IMR-90 (cell line): Measurements from ENCODE around the gene MYO9A. TPM values are rescaled to one million over a fixed set of nuclear protein-coding genes. Genes with fewer than 3 reads are reported as not detected.

Experiments used
- ATAC-seq: fragments of 200-7000 bp; cut with Tn5 transposase; 2 replicates; pipeline ENCODE4 v1.9.1; 2020; ENCODE audit warnings: low read depth, mild to moderate bottlenecking, moderate library complexity
- BruUV-seq: library from RNA; stranded (reverse); fragments of 400-500 nt; replicated peaks from 2 replicates; lab custom pipeline; 2021; lab: Mats Ljungman, UMichigan
- CTCF ChIA-PET: fragments of 300-600 bp; formaldehyde crosslinking; extraction: SDS; loops from one replicate; lab custom pipeline; 2021; ENCODE audit warnings: antibody characterized with exemption; lab: Yijun Ruan, JAX
- POLR2A ChIA-PET: fragments of 300-600 bp; sonication (Branson Sonifier 250); formaldehyde crosslinking; loops from one replicate; lab custom pipeline; 2022; ENCODE audit warnings: antibody characterized with exemption; ENCODE audit not compliant: unreplicated experiment; lab: Charles Lee
- DNase-seq: peaks from one replicate; pipeline ENCODE4 v3.0.0; 2013
- H2AFZ ChIP-seq: replicated peaks from 2 replicates; pipeline ENCODE3; 2013; ENCODE audit warnings: low read length, mild to moderate bottlenecking; ENCODE audit not compliant: poor library complexity
- H2AK5ac ChIP-seq: 2 replicates; pipeline ENCODE4 v1.6.1; 2013; ENCODE audit warnings: low read depth, low read length, inconsistent platforms
- H2AK9ac ChIP-seq: replicated peaks from 2 replicates; pipeline ENCODE3; 2013; ENCODE audit warnings: mild to moderate bottlenecking, low read depth, low read length, moderate library complexity; ENCODE audit not compliant: poor library complexity
- H2BK120ac ChIP-seq: 2 replicates; pipeline ENCODE4 v1.6.1; 2013; ENCODE audit warnings: low read depth, low read length, inconsistent platforms
- H2BK15ac ChIP-seq: 3 replicates; pipeline ENCODE4 v1.6.1; 2013; ENCODE audit warnings: low read depth, low read length, inconsistent platforms
- H2BK20ac ChIP-seq: 2 replicates; pipeline ENCODE4 v1.6.1; 2013; ENCODE audit warnings: low read depth, mild to moderate bottlenecking, inconsistent platforms, low read length, moderate library complexity
- H2BK5ac ChIP-seq: 2 replicates; pipeline ENCODE4 v1.6.1; 2013; ENCODE audit warnings: mild to moderate bottlenecking, low read depth, low read length, inconsistent platforms; ENCODE audit not compliant: poor library complexity, severe bottlenecking
- H3K14ac ChIP-seq: replicated peaks from 2 replicates; pipeline ENCODE4 v1.6.1; 2013; ENCODE audit warnings: low read depth, low read length, inconsistent platforms
- H3K18ac ChIP-seq: 2 replicates; pipeline ENCODE4 v1.6.1; 2013; ENCODE audit warnings: low read depth, low read length, control low read depth
- H3K23ac ChIP-seq: 2 replicates; pipeline ENCODE4 v1.6.1; 2013; ENCODE audit warnings: low read depth, low read length, inconsistent platforms
- H3K27ac ChIP-seq: 2 replicates; pipeline ENCODE4 v1.5.1; 2013; ENCODE audit warnings: mild to moderate bottlenecking, control low read depth, low read length; ENCODE audit not compliant: insufficient read depth
- H3K27me3 ChIP-seq: 2 replicates; pipeline ENCODE4 v1.6.1; 2013; ENCODE audit warnings: low read length; ENCODE audit not compliant: control insufficient read depth, insufficient read depth
- H3K36me3 ChIP-seq: 2 replicates; pipeline ENCODE4 v1.6.1; 2013; ENCODE audit warnings: low read length, mixed read lengths; ENCODE audit not compliant: control insufficient read depth, insufficient read depth
- H3K4ac ChIP-seq: 2 replicates; pipeline ENCODE4 v1.6.1; 2013; ENCODE audit warnings: low read depth, low read length, inconsistent platforms
- H3K4me1 ChIP-seq: 2 replicates; pipeline ENCODE4 v1.6.1; 2013; ENCODE audit warnings: low read length, mixed read lengths; ENCODE audit not compliant: control insufficient read depth, insufficient read depth
- H3K4me2 ChIP-seq: 2 replicates; pipeline ENCODE4 v1.6.1; 2013; ENCODE audit warnings: low read depth, mild to moderate bottlenecking, control low read depth, low read length, moderate library complexity
- H3K4me3 ChIP-seq: 2 replicates; pipeline ENCODE4 v1.5.1; 2013; ENCODE audit warnings: low read depth, mild to moderate bottlenecking, control low read depth, low read length, moderate library complexity; ENCODE audit not compliant: insufficient read depth
- H3K56ac ChIP-seq: 2 replicates; pipeline ENCODE4 v1.6.1; 2013; ENCODE audit warnings: low read length, inconsistent platforms; ENCODE audit not compliant: insufficient read depth; ENCODE audit errors: extremely low read depth
- H3K79me1 ChIP-seq, 2 experiments: 2 replicates each; pipeline ENCODE4 v1.6.1; 2013; ENCODE audit warnings: low read length in 2 of 2, inconsistent platforms in 1 of 2, low read depth in 1 of 2
- H3K9ac ChIP-seq: 2 replicates; pipeline ENCODE4 v1.6.1; 2013; ENCODE audit warnings: low read depth, low read length, control low read depth
- H3K9me1 ChIP-seq: 2 replicates; pipeline ENCODE4 v1.6.1; 2013; ENCODE audit warnings: low read length, inconsistent platforms; ENCODE audit not compliant: insufficient read depth
- H3K9me3 ChIP-seq: 2 replicates; pipeline ENCODE4 v1.6.1; 2013; ENCODE audit warnings: low read length; ENCODE audit not compliant: control insufficient read depth, insufficient read depth
- H4K20me1 ChIP-seq: 2 replicates; pipeline ENCODE4 v1.6.1; 2013; ENCODE audit warnings: low read length, inconsistent platforms; ENCODE audit not compliant: insufficient read depth
- H4K5ac ChIP-seq: 2 replicates; pipeline ENCODE4 v1.6.1; 2013; ENCODE audit warnings: mild to moderate bottlenecking, low read depth, low read length, control low read depth
- H4K8ac ChIP-seq, 2 experiments: 2 replicates each; pipeline ENCODE4 v1.6.1; 2013; ENCODE audit warnings: low read depth in 2 of 2, low read length in 2 of 2, control low read depth in 1 of 2, inconsistent platforms in 1 of 2
- H4K91ac ChIP-seq: 2 replicates; pipeline ENCODE4 v1.6.1; 2013; ENCODE audit warnings: low read depth, low read length, inconsistent platforms; ENCODE audit not compliant: insufficient read depth
- ELK1 ChIP-seq: fragments of 150-350 bp; IDR thresholded peaks from 2 replicates; pipeline ENCODE4 v1.6.1; 2016; ENCODE audit warnings: low read depth, mild to moderate bottlenecking, low read length, moderate library complexity, borderline replicate concordance
- FOS ChIP-seq: fragments of 150-350 bp; IDR thresholded peaks from 2 replicates; pipeline ENCODE4 v1.6.1; 2016; ENCODE audit warnings: low read depth, low read length
- RFX5 ChIP-seq: IDR thresholded peaks from 2 replicates; pipeline ENCODE4 v1.8.0; 2012; ENCODE audit warnings: low read depth, mild to moderate bottlenecking, low read length, moderate library complexity
- USF2 ChIP-seq: fragments of 150-350 bp; IDR thresholded peaks from 2 replicates; pipeline ENCODE4 v1.6.1; 2017; ENCODE audit warnings: mild to moderate bottlenecking, antibody characterized with exemption, low read length, low read depth
- WGBS, 2 experiments: methylation state at CpG; one replicate each; pipeline versions ENCODE4 v1.1.5 to v1.1.7; 2013; ENCODE audit warnings: missing lambda C conversion rate in 2 of 2; ENCODE audit not compliant: insufficient read length in 1 of 2; ENCODE audit errors: extremely low coverage in 2 of 2; 5-methylcytosine and 5-hydroxymethylcytosine counted together
- dilution Hi-C: fragments of 300-500 bp; cut with HindIII; formaldehyde crosslinking; loops from one replicate; pipeline ENCODE4 v1.14.3; 2018; ENCODE audit warnings: low sequenced_read_pairs; ENCODE audit not compliant: unreplicated experiment
- in situ Hi-C: fragments of 300-500 bp; cut with MboI; formaldehyde crosslinking; loops from 3 replicates; pipeline ENCODE4 v1.14.3; 2019; ENCODE audit warnings: low sequenced_read_pairs, inconsistent platforms, mixed read lengths
- intact Hi-C: fragments of 100-400 bp; cut with micrococcal nuclease; formaldehyde crosslinking; loops from 2 replicates; pipeline ENCODE4 v1.10.0; 2022
- polyA plus RNA-seq, 3 experiments: library from polyadenylated mRNA; depleted of rRNA; stranded (reverse); fragments of >200 nt; gene quantifications; 2 replicates each; pipeline ENCODE4 v1.2.3, GENCODE V29; 2012; ENCODE audit warnings: low replicate concordance in 1 of 3
- total RNA-seq: library from RNA; depleted of rRNA; stranded (reverse); fragments of >200 nt; gene quantifications from 2 replicates; pipeline ENCODE4 v1.2.3, GENCODE V29; 2012

Gene MYO9A
- total and polyA plus RNA-seq, 2 of the 4 experiments (the other 2 are of a cell fraction) = 6.0 to 49.5 TPM

DNA sequence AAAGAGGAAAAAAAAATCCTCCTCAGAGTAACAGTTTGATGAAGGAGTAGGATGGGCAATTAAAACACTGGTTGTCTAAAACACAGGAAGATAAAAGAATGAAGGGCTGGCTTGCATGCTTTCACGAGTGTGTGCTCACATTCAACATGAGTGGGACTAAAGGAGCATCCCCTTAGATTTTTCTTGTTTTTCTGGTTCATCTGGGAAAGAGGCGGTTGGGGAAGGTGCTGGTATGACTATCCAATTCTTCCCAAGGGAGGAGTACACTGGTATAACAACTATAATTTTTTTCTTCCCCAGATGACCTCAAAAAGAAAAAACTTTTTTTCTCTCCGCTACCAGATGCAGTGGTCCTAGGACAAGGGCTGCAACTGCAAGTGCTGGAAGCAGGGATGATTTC, 143.7 kb downstream of the MYO9A start:
- Histone ChIP-seq H2AK5ac (no peak overlapping the region), H3K4me3 (no peak overlapping the region), H2BK15ac (no peak overlapping the region), H3K9me1 (no peaks in the 10 kb centered on the region), H4K5ac (no peak overlapping the region), H3K36me3 (peaks cover 4% of the 10 kb centered on the region; the same call in 1 of the 2 replicates), H2BK5ac (no peak overlapping the region), H3K4ac (no peak overlapping the region), H3K27me3 (no peaks in the 10 kb centered on the region), H2BK120ac (no peak overlapping the region), H3K9ac (no peak overlapping the region), H2BK20ac (no peak overlapping the region), H3K79me1 (peaks cover 0 to 2% of the 10 kb centered on the region in 2 experiments; a peak in 1 of 4 replicates), H3K27ac (no peak overlapping the region), H4K91ac (no peak overlapping the region), H2AFZ (no peak overlapping the region), H4K20me1 (no peaks in the 10 kb centered on the region), H3K56ac (no peak overlapping the region), H3K9me3 (no peaks in the 10 kb centered on the region), H3K14ac (no peak overlapping the region), H3K23ac (no peak overlapping the region), H3K4me1 (no peaks in the 10 kb centered on the region), H4K8ac (no peak overlapping the region), H3K18ac (no peak overlapping the region), H2AK9ac (no peak overlapping the region), H3K4me2 (no peak overlapping the region)
- POLR2A ChIA-PET = no interaction called here
- ATAC-seq = no peak
- dilution Hi-C loops (no loop called here), in situ Hi-C loops (no loop called here), intact Hi-C loops (no loop called here)
- 83% methylated on average over 1 of the region's 3 CpGs; no CpG with 5 or more reads in 1 of the 2 experiments for WGBS, 2 experiments
- CTCF ChIA-PET = no interaction called here
- DNase-seq = no peak
- TF ChIP-seq ELK1 (no peak), USF2 (no peak), FOS (no peak), RFX5 (no peak)
- BruUV-seq = no TSS peak
